Adipocyte (in vitro differentiated cells): ENCODE results near the gene KIF3A.
A peak's percentile ranks its signal among the peaks of the same experiment; 100 is the strongest.

ENCODE experiments used
- DNase-seq: peaks from one replicate; pipeline ENCODE4 v3.0.0-alpha.2; 2015; ENCODE audit warnings: low read depth
- H3K27me3 ChIP-seq: replicated peaks from 2 replicates; pipeline ENCODE4 v1.7.0; 2013; ENCODE audit warnings: mild to moderate bottlenecking, low read length, moderate library complexity; ENCODE audit not compliant: control insufficient read depth, insufficient read depth
- H3K36me3 ChIP-seq: 2 replicates; pipeline ENCODE4 v1.7.0; 2013; ENCODE audit warnings: low read length, mild to moderate bottlenecking, moderate library complexity; ENCODE audit not compliant: control insufficient read depth, insufficient read depth, severe bottlenecking
- H3K4me1 ChIP-seq: 2 replicates; pipeline ENCODE4 v1.7.0; 2013; ENCODE audit warnings: mild to moderate bottlenecking, low read length, moderate library complexity; ENCODE audit not compliant: control insufficient read depth, insufficient read depth
- H3K4me3 ChIP-seq: 2 replicates; pipeline ENCODE4 v1.7.0; 2013; ENCODE audit warnings: mild to moderate bottlenecking, low read length, moderate library complexity
- H3K9ac ChIP-seq: 2 replicates; pipeline ENCODE4 v1.7.0; 2013; ENCODE audit warnings: mild to moderate bottlenecking, low read length, moderate library complexity
- H3K9me3 ChIP-seq: 2 replicates; pipeline ENCODE4 v1.7.0; 2013; ENCODE audit warnings: mild to moderate bottlenecking, low read length, moderate library complexity; ENCODE audit not compliant: control insufficient read depth

Gene KIF3A

DNA sequence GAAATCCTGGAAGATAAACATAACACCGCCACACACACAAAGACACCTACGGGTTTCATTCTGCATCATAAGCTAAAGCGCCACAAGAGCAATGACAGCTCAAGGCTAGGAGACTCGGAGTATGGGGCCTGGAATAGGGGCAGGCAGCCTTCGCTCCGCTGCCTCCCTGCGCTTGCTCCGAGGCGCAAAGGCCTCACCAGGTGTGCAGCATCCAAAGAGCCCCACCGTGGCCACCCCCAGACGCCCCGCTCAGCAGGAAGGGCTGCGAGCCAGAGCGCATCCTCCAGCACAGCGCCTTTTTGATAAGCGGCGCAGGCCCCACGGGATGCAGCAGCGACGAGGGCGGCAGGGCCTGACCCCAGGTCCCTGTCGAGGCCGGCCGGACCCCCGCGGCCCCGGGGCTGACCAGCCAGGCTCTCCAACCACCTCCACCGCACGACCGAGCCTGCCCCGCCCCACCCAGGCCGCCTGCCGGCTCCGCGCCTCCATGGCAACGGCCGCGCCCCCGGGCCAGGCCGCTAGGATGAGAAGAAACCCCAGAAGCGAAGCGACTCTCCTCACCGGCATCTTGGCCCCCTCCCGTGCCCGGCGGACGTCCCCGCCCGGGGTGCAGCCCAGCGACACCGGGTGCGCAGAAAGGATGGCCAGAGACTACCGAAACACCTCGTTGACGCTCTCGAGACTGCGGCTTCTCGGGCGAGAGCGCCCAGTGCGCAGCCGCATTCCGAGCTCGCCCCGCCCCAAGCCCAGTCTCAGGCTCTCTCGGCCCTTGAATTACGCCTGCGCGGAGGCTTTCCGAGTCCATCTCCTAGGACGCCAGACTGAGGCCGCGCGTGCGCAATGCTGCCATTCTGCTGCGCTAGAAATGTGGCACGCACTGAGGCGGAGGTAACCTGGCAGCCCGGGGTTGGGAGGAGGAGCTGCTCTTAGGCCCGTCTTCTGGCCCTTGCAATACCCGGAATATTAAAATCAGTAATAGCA lies at the start of gene KIF3A:
TSS of gene KIF3A (minus strand) at position 694 of the 981 bp plus-strand sequence. CDS start at position 567, 127 bp downstream.
- peaks cover 6% of the 10 kb centered on the region for H3K9me3 ChIP-seq
- peak within 1 kb of the TSS; percentile 96 for H3K4me3 ChIP-seq
- H3K36me3 ChIP-seq, result no peaks in the 10 kb centered on the region
- H3K27me3 ChIP-seq, result no peaks in the 10 kb centered on the region
- peaks cover 16% of the 10 kb centered on the region for H3K4me1 ChIP-seq
- peak within 1 kb of the TSS; percentile 86 for H3K9ac ChIP-seq
- peak; percentile 99 for DNase-seq

GRCh38 chr5:132787076-132787475 lies 49.7 kb upstream of the KIF3A start:
- peak; percentile 28 for DNase-seq
- Histone ChIP-seq H3K36me3 (no peaks in the 10 kb centered on the region), H3K9me3 (no peaks in the 10 kb centered on the region), H3K9ac (no peak overlapping the region), H3K4me1 (peaks cover 9% of the 10 kb centered on the region), H3K4me3 (no peak overlapping the region), H3K27me3 (peaks cover 7% of the 10 kb centered on the region)

GRCh38 chr5:132785864-132786263 lies 48.5 kb upstream of the KIF3A start:
- Histone ChIP-seq H3K4me3 (no peak overlapping the region), H3K9ac (no peak overlapping the region), H3K27me3 (peaks cover 7% of the 10 kb centered on the region), H3K9me3 (no peaks in the 10 kb centered on the region), H3K4me1 (peaks cover 9% of the 10 kb centered on the region), H3K36me3 (no peaks in the 10 kb centered on the region)
- no peak for DNase-seq

DNA sequence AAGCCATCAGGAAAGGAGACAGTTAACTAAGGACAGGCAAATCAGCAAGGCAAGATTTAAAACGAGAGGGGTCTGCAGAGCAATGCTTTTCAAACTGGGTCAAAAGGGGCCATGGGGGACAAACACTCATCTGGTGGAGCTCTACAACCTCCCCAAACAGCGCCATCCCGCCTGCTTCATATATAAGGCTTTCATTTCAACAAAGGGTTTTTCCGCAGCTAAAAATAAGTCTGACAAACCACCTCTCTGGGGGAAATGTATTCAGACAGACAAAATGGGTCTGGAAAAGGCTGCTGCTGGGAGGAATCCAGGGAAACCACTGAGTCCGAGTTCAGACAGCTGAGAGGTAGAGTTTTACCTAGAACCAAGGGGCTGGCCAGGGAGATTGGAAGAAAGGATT lies 48.0 kb upstream of the KIF3A start:
- H3K9me3 ChIP-seq, result no peaks in the 10 kb centered on the region
- no peak for DNase-seq
- no peak overlapping the region for H3K4me3 ChIP-seq
- no peaks in the 10 kb centered on the region for H3K36me3 ChIP-seq
- peaks cover 9% of the 10 kb centered on the region for H3K4me1 ChIP-seq
- peaks cover 7% of the 10 kb centered on the region for H3K27me3 ChIP-seq
- H3K9ac ChIP-seq, result no peak overlapping the region

DNA sequence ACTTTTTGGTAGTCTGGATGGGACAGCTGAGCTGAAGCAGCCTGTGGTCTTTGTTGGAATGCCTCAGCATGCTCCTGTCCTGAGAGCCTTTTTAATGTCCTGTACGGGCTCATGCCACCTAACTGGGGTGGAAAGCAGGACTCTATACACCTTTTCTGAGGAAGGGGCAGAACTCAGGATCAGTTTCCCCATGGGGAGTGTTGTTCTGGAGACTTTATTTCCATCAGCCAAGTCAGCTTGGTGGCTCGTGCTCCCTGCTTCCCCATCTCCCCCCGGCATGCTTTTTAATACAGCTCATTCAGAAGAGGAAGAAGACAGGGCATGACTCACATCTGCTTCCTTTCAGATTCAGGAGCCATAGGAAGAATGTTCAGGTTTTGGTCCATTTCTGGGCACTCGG lies 44.8 kb upstream of the KIF3A start:
- no peak overlapping the region for H3K9ac ChIP-seq
- H3K36me3 ChIP-seq, result no peaks in the 10 kb centered on the region
- no peaks in the 10 kb centered on the region for H3K9me3 ChIP-seq
- peaks cover 5% of the 10 kb centered on the region for H3K4me1 ChIP-seq
- H3K27me3 ChIP-seq, result no peaks in the 10 kb centered on the region
- no peak overlapping the region for H3K4me3 ChIP-seq
- peak; percentile 40 for DNase-seq

GRCh38 chr5:132781029-132781428 lies 43.7 kb upstream of the KIF3A start:
- Histone ChIP-seq H3K4me1 (peaks cover 3% of the 10 kb centered on the region), H3K27me3 (no peaks in the 10 kb centered on the region), H3K4me3 (no peak overlapping the region), H3K9me3 (no peaks in the 10 kb centered on the region), H3K9ac (no peak overlapping the region), H3K36me3 (no peaks in the 10 kb centered on the region)
- DNase-seq, result no peak

DNA sequence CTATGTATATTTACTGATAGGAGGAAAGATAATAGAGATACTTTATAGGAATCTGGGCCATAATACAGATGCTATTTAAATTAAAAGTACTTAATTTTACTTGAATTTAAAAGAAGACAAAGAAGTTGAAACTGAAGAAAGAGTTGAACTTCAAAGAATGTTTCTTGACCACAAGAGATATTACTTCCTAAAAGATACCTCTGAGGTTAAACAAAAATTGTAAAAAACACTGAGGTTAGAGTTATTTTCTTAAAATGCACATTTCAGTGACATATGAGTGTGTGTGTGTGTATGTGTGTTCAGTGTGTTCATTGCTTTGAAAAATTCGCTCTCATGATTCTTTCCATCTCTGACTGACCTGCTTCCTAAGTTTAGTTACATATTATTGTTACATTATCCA lies 43.2 kb upstream of the KIF3A start:
- no peaks in the 10 kb centered on the region for H3K36me3 ChIP-seq
- no peak overlapping the region for H3K4me3 ChIP-seq
- no peak for DNase-seq
- no peaks in the 10 kb centered on the region for H3K9me3 ChIP-seq
- H3K4me1 ChIP-seq, result peaks cover 5% of the 10 kb centered on the region
- H3K27me3 ChIP-seq, result no peaks in the 10 kb centered on the region
- H3K9ac ChIP-seq, result no peak overlapping the region

GRCh38 chr5:132779961-132780360 lies 42.6 kb upstream of the KIF3A start:
- H3K27me3 ChIP-seq, result no peaks in the 10 kb centered on the region
- DNase-seq, result no peak

DNA sequence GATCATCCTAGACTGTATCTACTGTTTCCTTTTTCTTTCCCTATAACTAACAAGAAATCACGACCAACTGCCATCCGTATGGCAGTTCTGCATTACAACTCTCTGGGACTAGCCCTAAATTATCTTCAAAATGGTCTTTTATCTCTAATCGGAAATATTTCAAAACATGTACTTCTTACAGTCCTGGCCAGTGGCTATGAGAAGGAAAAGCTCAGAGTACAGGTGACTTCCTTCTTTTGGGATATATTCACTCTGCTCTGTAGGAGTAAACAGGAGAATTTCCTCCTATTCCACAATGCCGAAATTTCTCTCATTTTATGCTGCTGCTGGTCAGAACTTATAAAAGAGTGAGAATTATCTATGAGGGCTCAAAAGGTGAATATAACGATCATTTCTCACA lies 41.5 kb upstream of the KIF3A start:
- no peak for DNase-seq
- H3K9ac ChIP-seq, result no peak overlapping the region
- no peaks in the 10 kb centered on the region for H3K9me3 ChIP-seq
- no peak overlapping the region for H3K4me3 ChIP-seq
- H3K36me3 ChIP-seq, result no peaks in the 10 kb centered on the region
- H3K27me3 ChIP-seq, result no peaks in the 10 kb centered on the region
- H3K4me1 ChIP-seq, result peaks cover 20% of the 10 kb centered on the region

More at GRCh38 chr5:132779961-132780360, 42.6 kb upstream of the KIF3A start:
- Histone ChIP-seq H3K4me1 (peaks cover 11% of the 10 kb centered on the region), H3K4me3 (no peak overlapping the region), H3K9me3 (no peaks in the 10 kb centered on the region), H3K9ac (no peak overlapping the region), H3K36me3 (no peaks in the 10 kb centered on the region)

GRCh38 chr5:132778129-132778528 lies 40.8 kb upstream of the KIF3A start:
- H3K9ac ChIP-seq, result peak overlapping the region; percentile 81
- no peaks in the 10 kb centered on the region for H3K27me3 ChIP-seq
- peak overlapping the region; percentile 86 for H3K4me3 ChIP-seq
- peaks cover 20% of the 10 kb centered on the region for H3K4me1 ChIP-seq
- no peak for DNase-seq
- H3K9me3 ChIP-seq, result no peaks in the 10 kb centered on the region
- H3K36me3 ChIP-seq, result no peaks in the 10 kb centered on the region

DNA sequence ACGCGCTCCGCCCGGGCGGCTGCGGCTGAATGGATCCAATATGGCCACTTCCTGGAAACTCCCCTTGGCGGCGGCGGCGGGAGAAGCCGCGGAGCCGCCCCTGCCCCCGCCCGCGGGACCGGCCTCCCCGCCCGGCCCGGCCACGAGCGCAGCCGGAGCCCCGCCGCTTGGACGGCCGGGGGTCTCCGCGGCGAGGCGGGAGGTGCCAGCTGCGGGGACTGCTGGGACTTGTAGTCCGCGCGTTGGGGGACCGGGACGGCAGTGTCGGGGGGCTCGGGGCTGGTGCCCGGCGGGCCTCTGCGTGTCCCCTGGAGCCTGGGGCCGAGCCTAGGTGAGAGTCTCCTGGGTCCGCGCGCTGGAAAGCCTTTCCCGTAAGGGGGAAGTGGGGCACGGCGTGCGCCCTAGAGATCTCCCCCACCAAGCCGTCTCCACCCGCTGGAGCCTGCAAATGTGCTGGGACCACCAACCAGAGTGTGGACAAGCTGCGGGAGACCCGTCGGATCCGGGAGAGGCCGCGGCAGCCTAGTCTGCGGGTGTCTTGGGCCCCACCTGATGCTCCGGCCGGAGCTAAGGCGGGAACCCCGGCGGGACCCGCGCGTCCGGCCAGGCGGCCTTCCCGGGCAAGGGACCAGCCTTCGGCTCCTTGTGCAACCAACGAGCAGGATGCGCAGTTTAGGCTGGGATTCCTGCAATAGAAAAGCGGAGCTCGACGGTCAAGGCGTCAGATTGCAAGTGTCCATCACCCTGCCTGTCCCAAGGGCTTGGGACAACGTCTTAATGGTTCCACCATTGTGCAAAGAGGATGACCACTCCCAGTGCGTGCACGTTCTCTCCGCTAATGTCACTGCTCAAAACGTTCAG lies 40.1 kb upstream of the KIF3A start, which contains the start of gene SEPTIN8:
TSS of gene SEPTIN8 (minus strand) at position 31 of the 861 bp plus-strand sequence. CDS start 102 bp downstream, outside the sequence.
- Histone ChIP-seq H3K27me3 (no peaks in the 10 kb centered on the region), H3K4me1 (peaks cover 20% of the 10 kb centered on the region), H3K9me3 (no peaks in the 10 kb centered on the region), H3K4me3 (peak within 1 kb of the TSS; percentile 86), H3K36me3 (no peaks in the 10 kb centered on the region), H3K9ac (peak within 1 kb of the TSS; percentile 81)
- peak; percentile 79 for DNase-seq
